DND-41 (cell line): ENCODE data around the gene ZNF398.

Experiments used
- CTCF ChIP-seq: IDR thresholded peaks from 2 replicates; pipeline ENCODE4 v1.5.1; 2012; ENCODE audit warnings: borderline replicate concordance, low read length, moderate library complexity, mild to moderate bottlenecking; ENCODE audit not compliant: poor library complexity, severe bottlenecking; ENCODE audit errors: extremely low read depth
- EZH2 ChIP-seq: IDR thresholded peaks from 3 replicates; pipeline ENCODE4 v1.6.1; 2012; ENCODE audit warnings: borderline replicate concordance, low read depth, mild to moderate bottlenecking, moderate library complexity, low read length, inconsistent platforms; ENCODE audit not compliant: severe bottlenecking

- TF ChIP-seq CTCF (no peak), EZH2 (no peak)
Observed at GRCh38 chr7:149184274-149184673, 37.0 kb downstream of the ZNF398 start.
